ENCODE results near the gene DPP10.
"Not testable (repeated sequence)": the region's sequence is repeated elsewhere in the genome, so short reads cannot be mapped to it uniquely, and the experiment has no call there.

Gene DPP10

DNA sequence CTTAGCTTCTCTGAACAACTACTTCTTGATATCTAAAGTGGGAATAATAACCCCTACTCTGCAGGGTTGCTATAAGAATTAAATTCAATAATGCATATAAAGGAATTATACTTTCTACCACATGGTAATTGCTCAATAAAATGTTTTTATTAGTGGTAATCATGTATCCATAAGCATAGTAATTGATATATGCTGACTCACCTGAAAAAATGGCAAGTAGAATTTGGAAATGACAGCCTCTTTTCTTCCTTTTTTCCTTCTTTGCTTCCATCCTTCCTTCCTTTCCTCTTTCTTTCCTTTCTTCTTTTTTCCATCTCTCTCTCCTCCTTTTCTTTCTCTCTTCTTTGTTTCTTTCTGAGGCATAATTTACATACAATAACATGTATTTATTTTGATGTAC, 65.3 kb downstream of the DPP10 start:
- no peak for DNase-seq

DNA sequence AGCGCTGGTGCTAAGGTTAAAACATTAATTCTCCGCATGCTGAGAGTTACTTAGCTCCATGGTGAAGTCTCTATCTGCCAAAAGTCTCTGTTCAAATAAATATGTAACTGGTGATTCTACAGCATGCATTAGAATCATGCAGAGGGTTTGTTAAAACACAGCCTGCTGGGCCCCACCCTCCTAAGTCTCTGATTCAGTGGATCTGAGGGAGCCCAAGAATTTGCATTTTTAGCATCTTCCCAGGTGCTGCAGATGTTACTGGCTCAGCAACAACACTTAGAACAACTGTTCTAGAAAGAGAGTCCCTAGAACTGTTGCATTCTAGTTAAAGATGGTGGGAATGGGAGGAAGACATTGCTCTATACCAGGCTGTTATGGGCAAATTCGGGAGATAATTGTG, 73.4 kb downstream of the DPP10 start:
- no peak for DNase-seq

DNA sequence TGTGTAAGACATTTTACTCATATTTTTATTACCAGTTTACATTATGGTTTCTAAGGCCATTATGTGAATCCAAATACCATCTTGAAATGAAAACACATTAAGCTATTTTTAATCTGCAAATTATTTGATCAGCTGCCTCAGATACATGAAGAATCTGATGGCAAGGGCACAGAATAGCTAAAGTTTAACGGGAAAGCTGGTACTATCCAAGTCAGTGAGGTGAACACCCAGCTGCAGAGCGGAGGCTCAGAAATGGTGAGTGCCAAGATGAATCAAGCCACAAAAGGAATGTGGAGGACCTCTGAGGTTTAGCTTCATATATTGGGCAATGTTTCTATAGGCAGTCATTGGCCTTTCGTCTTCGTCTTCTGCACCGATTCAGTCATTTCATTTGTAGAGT, 75.1 kb downstream of the DPP10 start:
- no peak for DNase-seq

DNA sequence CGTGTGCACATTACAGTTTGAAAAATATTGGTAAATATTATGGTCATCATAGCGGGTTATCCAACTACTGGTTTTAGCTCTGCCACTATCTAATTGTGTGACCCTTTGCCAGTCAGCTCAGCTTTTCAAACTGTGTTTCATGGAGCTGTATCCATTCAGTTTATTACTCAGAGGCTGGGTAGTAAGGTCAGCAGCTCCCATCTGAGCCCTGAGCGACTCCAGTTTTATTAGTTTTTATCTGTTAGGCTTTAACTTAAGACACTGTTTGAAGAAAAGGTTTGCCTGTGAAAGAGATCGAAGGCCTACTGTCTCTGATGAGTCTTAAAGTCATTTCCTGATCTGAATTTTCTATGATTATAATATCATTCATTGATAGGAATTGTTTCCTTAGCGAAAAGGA, 76.3 kb downstream of the DPP10 start:
- no peak for DNase-seq

DNA sequence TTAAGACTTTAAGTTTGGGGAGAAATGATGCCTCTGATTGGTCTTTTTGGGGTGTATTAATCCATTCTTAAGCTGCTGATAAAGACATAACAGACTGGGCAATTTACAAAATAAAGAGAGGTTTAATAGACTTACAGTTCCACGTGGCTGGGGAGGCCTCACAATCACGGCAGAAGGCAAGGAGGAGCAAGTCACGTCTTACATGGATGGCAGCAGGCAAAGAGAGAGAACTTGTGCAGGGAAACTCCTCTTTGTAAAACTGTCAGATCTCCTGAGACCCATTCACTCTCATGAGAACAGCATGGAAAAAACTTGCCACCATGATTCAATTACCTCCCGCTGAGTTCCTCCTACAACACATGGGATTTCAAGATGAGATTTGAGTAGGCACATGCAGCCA, 80.2 kb downstream of the DPP10 start:
- not testable (repeated sequence) for DNase-seq

DNA sequence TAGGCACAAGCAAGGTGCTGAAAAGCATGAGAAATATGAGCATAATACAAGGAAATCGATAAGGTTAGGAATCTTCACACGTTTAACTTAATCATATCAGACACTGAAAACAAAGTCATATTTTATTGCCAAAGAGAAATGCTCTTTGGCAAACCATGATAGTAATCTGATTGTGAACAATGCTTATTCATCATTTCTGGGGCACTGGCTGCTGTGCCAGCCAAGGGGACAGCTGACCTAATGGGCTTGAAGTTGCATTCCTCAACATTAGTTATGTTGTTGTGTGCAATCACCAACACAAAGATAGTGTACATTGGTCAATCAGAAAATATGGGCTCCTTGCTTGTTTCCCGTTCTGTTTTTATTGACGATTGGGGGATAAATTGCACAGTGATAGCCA, 83.5 kb downstream of the DPP10 start:
- DNase-seq, result no peak

DNA sequence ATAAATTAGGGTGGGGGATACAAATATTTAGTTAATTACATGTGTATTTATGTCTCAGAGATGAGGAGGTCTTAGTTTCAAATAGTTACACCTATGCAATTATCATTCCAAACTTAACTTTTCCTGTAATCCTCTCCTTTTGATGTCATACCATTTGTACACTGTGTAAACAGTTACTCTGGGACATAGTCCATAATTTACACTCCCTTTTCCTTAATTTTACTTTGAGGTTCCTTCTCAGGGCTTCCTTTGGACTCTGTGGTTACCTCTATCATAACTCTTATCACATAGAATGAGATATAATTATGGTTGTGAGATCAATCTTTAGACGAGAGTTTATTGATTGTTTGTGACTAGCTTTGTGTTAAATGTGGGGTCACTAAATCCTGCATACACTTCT, 84.4 kb downstream of the DPP10 start:
- DNase-seq, result no peak

DNA sequence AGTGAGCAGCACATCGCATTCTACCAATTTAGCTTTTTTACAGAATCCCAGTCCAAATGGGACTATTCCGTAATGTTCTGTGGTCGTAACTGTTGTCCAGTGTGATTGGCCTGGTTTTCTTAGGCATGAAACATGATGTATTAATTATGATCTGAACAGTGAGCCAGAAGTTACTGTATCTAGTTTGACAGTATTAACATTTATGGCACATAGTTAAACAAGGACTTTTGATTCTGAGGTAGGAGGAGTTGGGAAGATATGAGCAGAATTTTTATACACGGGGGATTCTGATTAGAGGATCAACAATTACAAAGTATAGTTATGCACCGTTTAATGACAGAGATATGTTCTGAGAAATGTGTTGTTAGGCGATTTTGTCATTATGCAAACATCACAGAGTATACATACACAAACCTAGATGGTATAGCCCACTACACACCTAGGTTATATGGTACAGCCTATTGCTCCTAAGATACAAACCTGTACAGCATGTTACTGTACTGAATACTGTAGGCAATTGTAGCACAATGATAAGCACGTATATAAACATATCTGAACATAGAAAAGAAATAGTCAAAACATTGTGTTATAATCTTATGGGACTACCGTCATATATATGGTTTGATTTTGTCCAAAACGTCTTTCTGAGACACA, 85.0 kb downstream of the DPP10 start:
- no peak for DNase-seq

DNA sequence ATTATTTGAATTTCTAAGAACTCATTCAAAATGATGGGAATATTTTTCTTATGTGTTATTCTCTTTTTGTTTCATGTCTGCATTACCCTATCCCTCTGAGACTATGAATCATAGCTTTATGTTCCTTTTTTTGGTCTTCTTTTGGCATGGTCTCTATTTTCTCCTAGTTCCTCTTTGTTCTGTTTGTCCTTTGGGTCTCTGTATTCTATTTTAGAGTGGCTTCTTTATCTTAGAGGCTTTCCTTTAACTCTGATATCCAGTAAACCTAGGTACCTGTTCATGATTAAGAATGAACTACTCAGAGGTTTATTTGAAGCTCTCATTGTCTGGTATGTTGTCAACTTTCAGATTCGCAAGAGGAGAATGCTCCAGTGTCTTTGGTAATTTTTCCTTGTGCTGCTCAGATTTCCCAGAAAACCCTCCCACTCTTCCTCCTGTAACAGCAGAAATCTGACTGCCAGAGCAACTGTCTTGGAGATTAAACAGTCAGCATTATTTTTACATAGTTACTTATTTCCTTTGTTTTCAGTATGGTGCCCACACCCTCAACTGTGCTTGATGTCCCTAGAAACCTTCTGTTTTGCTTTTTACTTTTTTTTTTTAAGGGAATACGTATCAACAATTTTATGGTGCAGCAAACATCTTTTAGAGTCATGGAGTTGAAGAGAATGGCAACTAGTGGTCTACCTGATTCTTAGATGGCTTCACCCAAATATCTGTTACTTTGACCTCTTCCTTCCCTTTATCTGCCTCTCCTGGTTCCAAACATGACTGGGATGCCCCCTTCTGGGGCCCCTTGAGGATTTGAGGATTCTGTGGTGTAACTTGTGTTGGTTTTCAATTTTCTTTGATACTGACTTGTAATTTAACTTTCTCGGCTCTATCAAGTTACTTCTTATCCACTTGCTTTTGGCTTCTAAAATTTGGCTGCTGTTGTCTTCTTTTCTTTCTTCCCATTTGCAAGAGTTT, 92.0 kb downstream of the DPP10 start:
- no peak for DNase-seq

DNA sequence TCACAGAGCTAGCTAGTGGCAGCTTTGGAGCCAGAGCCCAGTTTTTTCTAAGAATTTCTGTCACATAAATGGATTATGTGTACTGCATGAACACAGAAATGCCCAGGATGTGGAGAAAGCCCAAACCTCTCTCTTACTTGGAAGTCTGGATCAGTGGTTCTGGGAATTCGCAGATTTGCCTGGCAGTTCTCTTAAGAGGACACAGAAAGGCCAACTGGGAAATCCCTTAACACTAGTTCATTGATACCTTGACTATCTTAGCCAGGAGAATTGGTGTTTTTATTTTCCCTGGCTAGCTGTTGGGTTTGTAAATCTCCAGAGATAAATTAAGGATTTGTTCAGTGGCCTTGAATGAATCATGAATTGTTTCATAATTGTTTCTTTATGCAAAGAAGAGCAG, 95.3 kb downstream of the DPP10 start:
- DNase-seq, result no peak

DNA sequence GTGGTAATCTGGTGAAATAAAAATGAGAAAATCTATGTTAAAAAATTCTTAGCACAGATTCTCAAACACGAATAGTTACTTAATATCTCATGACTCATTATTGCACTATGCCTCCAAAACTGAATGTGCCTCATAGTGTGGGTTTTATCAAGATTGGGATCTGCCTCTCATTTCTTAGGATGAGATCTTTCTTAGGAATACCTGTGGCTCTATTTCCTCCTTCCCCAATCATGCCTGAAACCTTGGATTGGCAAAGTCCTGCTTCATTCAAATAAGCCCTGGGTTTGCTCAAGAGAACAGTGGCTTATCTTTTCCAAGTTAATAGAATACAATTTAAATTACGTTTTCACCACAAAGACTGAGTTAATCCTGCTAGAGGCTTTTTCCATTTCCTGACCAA, 100.3 kb downstream of the DPP10 start:
- DNase-seq, result no peak

DNA sequence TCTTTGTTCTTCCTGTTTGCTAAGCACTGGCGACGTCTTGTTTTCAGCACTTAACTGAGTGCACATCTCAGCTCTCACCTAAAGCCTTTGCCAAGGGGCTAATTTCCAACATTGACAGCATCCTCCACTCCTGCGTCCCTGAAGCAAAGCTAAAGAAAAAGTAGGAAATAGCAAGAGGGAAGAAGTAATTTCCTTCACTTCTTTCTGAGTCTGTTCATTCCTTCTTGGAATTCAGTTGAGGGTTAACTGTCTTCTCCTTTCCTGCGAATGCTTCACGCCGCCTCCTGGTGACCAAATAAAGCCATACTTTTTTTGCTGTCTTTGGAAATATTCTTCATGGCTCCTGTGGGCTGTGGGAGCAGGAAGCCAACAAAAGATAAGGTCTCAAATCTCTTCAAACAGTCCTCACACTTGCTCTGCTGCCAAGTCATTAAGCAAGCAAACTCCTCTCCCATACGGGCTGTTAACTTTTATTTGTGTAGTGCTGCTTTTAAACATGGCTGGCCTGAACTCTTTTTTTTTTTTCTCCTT, 100.9 kb downstream of the DPP10 start:
- DNase-seq, result peak; percentile 31

DNA sequence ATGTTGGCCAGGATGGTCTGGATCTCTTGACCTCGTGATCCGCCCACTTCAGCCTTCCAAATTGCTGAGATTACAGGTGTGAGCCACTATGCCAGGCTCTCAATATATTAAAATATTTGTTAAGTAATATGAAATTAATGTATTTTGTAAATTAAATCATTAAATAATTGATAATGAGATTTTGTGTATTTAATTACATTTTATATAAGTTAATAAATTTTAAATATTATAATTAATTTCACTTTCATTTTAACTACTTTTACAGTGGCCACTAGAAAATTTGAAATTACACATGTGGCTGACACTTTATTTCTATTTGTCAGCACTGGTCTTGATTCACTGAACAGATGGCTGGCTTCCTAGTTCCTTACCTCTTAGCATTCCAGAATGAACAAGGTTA, 102.6 kb downstream of the DPP10 start:
- DNase-seq, result no peak

DNA sequence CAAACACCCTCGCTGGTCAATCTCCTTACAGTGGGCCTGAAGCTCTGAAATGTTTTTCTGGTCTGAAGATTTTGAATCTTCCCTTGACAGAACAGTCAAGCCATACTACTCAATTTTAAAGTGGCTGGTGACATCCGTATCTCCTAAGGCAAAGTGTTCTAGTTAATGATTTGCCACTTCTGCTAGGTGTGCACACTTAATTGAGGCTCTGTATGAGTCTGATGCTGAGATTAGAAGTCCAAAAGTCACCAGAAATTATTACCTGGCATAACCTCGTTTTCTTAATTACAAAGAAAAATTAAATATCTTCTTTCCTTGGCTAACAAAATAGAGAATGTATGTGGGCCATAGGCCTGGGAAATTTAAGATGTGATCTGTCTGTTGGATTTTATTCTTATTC, 104.1 kb downstream of the DPP10 start:
- DNase-seq, result no peak

DNA sequence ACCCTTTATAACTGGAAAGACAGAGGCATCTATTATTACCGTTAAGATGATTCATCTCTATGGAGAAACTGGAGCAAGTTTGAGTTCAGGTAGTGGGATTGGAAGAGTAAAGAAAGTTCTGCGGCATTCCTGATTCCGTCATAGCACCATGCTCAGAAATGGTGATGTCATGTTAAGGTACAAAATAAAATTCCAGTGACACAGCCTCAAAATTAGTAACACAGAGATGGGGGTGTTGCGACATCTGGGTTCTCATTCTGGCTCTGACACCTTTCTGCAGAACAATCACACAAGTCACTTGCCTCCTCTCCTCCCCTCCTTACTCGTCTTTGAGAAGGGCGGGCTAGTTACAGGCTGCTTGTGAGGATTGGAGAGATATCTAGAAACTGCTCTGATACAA, 105.7 kb downstream of the DPP10 start:
- no peak for DNase-seq

DNA sequence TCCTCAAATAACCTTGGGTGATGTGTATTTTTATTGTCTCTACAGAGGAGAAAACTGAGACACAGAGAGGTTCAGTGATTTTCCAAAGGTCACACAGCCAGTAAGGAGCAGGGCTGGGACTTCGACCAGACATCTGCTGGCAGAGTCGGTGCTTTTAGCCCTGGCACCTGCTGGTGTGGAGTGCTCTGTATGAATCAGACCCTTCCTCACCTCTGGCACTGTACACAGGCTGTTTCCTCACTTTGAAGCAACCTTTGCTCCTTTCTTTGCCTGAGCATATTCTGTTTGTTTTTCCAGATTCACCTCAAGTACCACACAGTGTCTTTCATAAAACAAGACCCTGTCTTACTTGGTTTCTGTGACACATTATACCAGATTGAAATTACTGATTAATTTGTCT, 107.9 kb downstream of the DPP10 start:
- no peak for DNase-seq

DNA sequence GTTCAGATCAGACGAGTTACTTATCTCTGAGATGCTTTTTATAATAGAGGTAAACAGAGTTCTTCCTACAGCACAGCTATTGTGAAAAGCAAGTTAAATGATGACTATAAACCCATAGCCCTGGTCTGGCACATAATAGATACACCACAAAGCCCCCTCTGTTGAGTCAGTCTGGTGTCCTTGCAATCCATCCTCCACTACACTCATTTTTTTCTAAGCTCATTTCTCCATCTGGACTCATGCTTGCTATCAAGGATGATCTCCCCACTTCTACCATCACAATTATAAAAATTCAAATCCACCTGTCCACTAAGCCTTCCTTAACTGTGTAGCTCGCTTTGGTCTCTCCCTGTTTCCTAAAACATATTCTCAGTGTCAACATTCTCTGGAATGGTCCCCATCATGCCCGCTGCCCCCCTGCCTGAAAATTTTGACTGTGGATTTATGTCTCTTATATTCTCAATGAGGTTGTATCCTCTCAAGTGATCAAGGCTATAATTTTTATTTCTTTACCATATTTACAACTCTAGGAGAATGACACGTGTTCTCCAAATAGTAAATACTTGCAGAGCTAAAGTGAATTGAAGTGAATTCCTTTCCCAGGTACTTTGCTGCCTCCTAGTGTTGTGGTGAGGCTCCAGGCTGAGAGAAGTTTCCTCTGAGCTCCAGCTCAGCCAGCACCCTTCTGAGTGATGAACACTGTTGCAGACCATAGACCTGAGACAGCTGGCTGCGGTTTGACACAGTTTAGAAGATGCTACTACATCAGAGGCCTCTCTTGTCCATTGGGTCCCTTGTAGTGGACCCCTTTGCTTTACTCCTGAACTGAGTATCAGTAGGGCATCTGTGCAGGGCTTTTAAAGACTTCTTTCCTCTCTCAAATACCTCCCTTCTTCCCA, 108.7 kb downstream of the DPP10 start:
- peak; percentile 28 for DNase-seq

DNA sequence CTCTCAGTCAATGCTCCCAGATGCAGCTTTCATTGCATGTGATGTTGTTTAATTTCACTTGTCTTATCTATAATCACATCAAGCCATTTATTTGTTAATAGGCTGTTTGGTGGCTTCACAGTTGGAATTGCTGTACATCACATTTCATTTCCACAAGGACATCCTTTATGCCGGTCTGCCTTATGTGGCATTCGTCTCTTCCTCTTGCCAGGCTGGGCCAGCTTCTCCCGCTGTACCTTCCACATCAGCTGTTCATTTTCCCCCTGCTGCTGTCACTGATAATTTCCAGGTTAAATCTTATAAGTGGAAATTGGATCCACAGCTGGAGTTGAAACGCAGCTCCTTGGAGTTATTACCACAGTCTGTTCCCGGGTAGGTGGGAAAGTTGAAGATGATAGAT, 110.6 kb downstream of the DPP10 start:
- no peak for DNase-seq

DNA sequence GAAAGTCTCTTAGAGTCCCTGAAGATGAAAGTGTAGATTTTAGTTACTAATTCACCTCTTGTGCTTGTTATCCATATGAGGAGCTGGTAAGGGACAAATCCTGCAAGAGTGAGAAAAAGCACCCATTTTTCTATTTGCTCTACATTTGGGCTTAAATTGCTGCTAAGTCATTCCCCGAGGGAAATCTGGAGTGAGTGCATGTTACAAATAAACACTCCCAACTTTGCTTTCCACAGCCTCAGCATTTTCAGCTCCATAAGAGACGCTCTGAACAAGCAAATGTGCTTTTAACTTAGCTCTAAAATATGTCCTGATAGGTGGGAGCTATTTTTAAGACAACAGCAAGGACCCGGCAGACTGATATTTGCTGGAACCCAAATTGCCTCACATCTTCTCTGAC, 126.7 kb downstream of the DPP10 start:
- DNase-seq, result no peak

DNA sequence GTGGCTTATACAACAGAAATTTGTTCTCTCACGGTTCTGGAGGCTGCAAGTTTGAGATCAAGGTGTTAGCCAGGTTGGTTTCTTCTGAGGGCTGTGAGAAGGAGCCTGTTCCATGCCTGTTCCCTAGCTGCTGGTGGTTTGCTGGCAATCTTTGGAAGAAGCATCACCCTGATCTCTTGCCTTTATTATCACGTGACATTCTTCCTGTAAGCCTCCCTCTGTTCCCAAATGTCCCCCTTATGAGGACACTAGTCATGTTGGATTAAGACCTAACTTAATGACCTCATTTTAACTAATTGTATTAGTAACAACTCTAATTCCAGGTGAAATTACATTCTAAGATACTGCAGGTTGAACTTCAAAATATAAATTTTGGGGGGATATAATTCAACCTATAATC, 135.2 kb downstream of the DPP10 start:
- no peak for DNase-seq

DNA sequence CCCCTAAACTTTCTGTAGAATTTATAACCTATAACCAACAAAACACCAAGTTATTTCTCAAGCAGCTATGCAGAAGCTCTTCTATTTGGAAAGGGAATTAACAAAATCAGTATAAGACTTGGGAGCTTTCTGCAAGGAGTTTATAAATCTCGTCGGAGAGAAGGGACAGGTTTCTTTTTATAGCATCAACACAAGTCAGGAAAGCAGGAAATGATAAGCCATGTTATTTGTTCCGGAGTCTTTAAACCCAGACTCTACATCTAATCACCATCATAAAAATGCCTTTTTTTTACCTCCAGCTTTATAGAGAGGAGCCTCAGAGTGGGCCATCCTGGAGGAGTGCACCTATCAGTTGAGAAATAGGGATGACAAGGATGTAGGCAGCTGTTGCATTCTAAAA, 137.1 kb downstream of the DPP10 start:
- DNase-seq, result no peak

DNA sequence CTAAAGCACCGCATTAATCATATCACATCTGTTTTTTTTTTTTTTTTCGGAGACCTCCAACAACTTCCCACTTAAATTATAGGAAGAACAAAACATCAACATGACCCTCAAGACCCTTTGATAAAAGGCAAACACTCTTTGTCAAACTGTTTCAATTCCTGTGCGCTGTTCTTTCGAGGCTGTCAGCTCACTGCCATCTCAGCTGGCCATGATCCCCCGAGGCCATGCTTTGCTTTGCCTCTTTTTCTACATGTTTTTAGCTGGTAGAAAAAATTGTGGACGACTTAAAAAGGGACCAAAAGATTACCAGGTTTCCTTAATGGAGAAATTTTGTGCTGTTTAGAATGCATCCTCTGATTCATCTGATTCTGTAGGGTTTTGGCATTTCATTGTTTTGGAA, 138.2 kb downstream of the DPP10 start:
- no peak for DNase-seq

DNA sequence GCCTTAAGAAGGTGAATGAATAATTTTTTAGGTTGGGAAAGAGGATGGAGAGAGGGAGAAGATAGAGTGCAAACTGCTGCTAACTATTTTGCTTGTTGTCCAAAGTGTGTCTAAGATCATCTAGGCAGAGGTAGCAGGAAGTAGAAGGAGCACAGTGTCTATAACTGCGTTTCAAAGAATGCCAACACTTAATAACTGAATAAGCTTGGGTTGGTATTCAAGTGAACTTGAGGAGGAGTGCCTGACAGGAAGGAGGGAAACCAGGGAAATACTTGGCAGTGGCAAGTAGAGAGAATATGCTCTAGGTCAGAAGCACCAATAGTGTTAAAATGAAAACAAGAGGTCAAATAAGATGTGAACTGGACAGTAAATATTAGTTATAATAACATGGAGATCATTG, 155.9 kb downstream of the DPP10 start:
- DNase-seq, result no peak

All from right kidney (tissue), 1 donor.